Measurements from ENCODE around the gene INTS2. TPM values are rescaled to one million over a fixed set of nuclear protein-coding genes. Genes with fewer than 3 reads are reported as not detected.

Gene INTS2
- total RNA-seq, 1 experiment from 2014 or later: 20.8 TPM

GRCh38 chr17:61828694-61829093, 99.1 kb downstream of the INTS2 start:
- Mint-ChIP-seq H3K4me3 (no peak overlapping the region), H3K27me3 (ENCODE audit: low read depth) (no peaks in the 10 kb centered on the region), H3K9me3 (peaks cover 8 to 15% of the 10 kb centered on the region in 2 experiments; a peak in 3 of 5 replicates), H3K4me1 (peaks cover 0 to 2% of the 10 kb centered on the region in 2 experiments; a peak in 1 of 4 replicates), H3K36me3 (ENCODE audit: insufficient read depth in 1 of 3, low read depth in 3 of 3) (peaks cover 29 to 40% (median 34%) of the 10 kb centered on the region in 3 experiments), H3K27ac (no peak overlapping the region)
- Histone ChIP-seq H3K4ac (ENCODE audit: low read depth, low read length) (no peak overlapping the region), H3K27me3 (ENCODE audit: insufficient read depth, low read length) (no peaks in the 10 kb centered on the region), H3K9me3 (ENCODE audit: control insufficient read depth, low read depth, low read length) (no peaks in the 10 kb centered on the region), H3T11ph (ENCODE audit: low read length) (no peak overlapping the region), H2BK20ac (ENCODE audit: low read depth, low read length, poor library complexity, severe bottlenecking) (no peak overlapping the region), H2BK5ac (ENCODE audit: insufficient read length, low read length) (no peak overlapping the region), H2AK5ac (ENCODE audit: insufficient read length, low read length) (no peak overlapping the region), H3K79me1 (ENCODE audit: insufficient read depth, low read depth, low read length, poor library complexity, severe bottlenecking) (no peaks in the 10 kb centered on the region), H3K79me2 (ENCODE audit: insufficient read depth, low read length) (no peaks in the 10 kb centered on the region), H2AFZ (ENCODE audit: low read length) (no peak overlapping the region), H4K5ac (ENCODE audit: insufficient read length, low read depth, low read length) (no peak overlapping the region), H3K4me2 (ENCODE audit: insufficient read depth, insufficient read length, low read length) (no peak overlapping the region), H2BK120ac (ENCODE audit: low read depth, low read length, poor library complexity, severe bottlenecking) (no peak overlapping the region), H3K18ac (ENCODE audit: insufficient read length, low read depth, low read length) (no peak overlapping the region), H2BK12ac (ENCODE audit: insufficient read length, low read depth, low read length) (no peak overlapping the region), H2BK15ac (ENCODE audit: low read depth, low read length) (no peak overlapping the region), H4K20me1 (ENCODE audit: control insufficient read depth, insufficient read depth, insufficient read length) (no peaks in the 10 kb centered on the region), H4K8ac (replicated peaks; ENCODE audit: insufficient read length, low read depth, low read length) (no peak overlapping the region), H3K14ac (ENCODE audit: insufficient read depth, low read length) (no peak overlapping the region), H3K27ac (ENCODE audit: insufficient read length, low read depth, low read length) (no peak overlapping the region), H3K23ac (ENCODE audit: insufficient read length, low read depth, low read length) (no peak overlapping the region), H3K56ac (ENCODE audit: insufficient read length, low read depth, low read length) (no peak overlapping the region), H4K91ac (ENCODE audit: insufficient read length, low read depth, low read length) (no peak overlapping the region), H3K4me1 (ENCODE audit: insufficient read depth, low read length) (no peaks in the 10 kb centered on the region), H3K9ac (ENCODE audit: extremely low read depth, insufficient read length, low read length) (no peak overlapping the region), H3K23me2 (ENCODE audit: insufficient read length, low read depth, low read length, poor library complexity, severe bottlenecking) (no peaks in the 10 kb centered on the region)
- TF ChIP-seq CTCF (conservative IDR thresholded peaks at IDR 0.05): no peak
- no peak for DNase-seq
- no CpG with 5 or more reads among the region's 1 CpG for WGBS (ENCODE audit: extremely low coverage, insufficient read length, low lambda C conversion rate)
